Stimulated activated CD4-positive, alpha-beta T cell treated with anti-CD3 and anti-CD28 coated beads, Interleukin-2, amount 100 ng/mL, for 4 hours (primary cell): ENCODE data around the gene TRIM7.
"Not testable (repeated sequence)": the region's sequence is repeated elsewhere in the genome, so short reads cannot be mapped to it uniquely, and the experiment has no call there.

ENCODE experiments used
- DNase-seq: peaks from one replicate; pipeline ENCODE4 v3.0.0-alpha.2; 2020; ENCODE audit warnings: low read depth

TRIM7 gene

DNA sequence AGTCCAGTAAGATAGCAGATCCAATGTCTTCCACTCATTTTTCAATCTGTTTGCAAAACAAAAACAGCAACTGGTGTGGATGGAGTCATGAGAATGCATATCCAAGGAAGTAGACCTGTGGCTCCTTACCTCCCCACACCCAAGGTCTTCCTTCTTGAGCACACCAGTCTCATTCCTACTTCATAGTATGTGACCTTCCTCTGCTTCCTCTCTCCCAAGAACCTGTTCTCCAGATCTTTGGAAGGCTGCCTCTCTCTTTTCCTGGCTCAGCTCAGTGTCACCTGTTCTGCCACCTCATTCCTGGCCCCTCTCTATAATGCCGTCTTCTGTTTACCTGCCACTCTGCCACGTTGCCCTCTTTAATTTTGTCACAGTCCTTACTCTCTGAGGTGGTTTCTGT, 7.9 kb upstream of the TRIM7 start:
- DNase-seq: no peak

DNA sequence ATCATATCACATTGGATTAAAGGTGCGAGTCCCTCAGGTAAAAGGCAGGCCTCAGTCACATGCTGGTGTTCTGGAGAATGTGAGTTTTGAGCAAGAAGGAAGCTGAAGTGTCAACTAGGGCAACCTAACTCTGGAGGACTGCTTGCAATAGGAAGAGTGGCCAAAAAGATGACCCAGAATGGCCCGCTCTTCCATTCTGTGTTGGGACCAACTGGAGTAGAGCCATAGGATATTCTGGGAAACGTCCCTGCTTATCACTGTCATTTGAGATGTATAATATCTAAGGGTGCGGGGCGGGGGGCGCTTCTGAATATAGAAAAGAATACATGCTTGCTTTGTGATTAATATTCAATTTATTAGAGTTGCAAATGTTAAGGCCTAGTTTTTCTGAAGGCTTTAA, 7.1 kb upstream of the TRIM7 start:
- DNase-seq: no peak

- no peak for DNase-seq
Observed at GRCh38 chr5:181211208-181211607, 6.2 kb upstream of the TRIM7 start.

DNA sequence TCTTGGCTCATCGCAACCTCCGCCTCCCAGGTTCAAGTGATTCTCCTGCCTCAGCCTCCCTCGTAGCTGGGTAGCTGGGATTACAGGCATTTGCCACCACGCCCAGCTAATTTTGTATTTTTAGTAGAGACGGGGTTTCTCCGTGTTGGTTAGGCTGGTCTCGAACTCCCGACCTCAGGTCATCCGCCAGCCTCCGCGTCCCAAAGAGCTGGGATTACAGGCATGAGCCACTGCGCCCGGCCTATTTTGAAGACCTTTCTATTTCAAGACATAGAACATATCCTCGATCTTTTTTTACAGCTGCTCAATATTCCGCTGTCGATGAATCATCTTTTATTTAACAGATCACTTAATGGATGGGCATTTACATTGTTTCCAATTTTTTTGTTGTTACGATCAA, 5.7 kb upstream of the TRIM7 start:
- not testable (repeated sequence) for DNase-seq

DNA sequence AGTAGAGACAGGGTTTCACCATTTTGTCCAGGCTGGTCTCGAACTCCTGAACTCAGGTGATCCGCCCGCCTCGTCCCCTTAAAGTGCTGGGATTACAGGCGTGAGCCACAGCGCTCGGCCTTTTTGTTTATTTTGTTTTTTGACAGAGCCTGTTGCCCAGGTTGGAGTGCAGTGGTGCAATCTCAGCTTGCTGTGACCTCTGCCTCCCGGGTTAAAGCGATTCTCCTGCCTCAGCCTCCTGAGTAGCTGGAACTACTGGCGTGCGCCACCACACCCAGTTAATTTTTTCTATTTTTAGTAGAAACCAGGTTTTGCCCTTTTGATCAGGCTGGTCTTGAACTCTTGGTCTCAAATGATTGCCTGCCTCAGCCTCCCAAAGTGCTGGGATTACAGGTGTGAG, 5.2 kb upstream of the TRIM7 start:
- not testable (repeated sequence) for DNase-seq

DNA sequence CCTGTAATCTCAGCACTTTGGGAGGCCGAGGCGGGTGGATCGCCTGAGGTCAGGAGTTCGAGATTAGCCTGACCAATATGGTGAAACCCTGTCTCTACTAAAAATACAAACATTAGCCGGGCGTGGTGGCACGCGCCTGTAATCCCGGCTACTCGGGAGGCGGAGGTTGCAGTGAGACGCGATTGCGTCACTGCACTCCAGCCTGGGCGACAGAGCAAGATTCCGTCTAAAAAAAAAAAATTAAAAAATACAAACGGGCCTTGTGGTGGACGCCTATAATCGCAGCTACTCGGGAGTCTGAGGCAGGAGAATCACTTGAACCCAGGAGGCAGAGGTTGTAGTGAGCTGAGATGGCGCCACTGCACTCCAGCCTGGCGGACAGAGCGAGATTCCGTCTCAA, 4.0 kb upstream of the TRIM7 start:
- not testable (repeated sequence) for DNase-seq

GRCh38 chr5:181207960-181208253, 2.9 kb upstream of the TRIM7 start:
- DNase-seq: no peak

- peak; percentile 79 for DNase-seq
Observed at GRCh38 chr5:181207214-181207959, 2.4 kb upstream of the TRIM7 start.

GRCh38 chr5:181205761-181206649, 1.0 kb upstream of the TRIM7 start:
- no peak for DNase-seq

DNA sequence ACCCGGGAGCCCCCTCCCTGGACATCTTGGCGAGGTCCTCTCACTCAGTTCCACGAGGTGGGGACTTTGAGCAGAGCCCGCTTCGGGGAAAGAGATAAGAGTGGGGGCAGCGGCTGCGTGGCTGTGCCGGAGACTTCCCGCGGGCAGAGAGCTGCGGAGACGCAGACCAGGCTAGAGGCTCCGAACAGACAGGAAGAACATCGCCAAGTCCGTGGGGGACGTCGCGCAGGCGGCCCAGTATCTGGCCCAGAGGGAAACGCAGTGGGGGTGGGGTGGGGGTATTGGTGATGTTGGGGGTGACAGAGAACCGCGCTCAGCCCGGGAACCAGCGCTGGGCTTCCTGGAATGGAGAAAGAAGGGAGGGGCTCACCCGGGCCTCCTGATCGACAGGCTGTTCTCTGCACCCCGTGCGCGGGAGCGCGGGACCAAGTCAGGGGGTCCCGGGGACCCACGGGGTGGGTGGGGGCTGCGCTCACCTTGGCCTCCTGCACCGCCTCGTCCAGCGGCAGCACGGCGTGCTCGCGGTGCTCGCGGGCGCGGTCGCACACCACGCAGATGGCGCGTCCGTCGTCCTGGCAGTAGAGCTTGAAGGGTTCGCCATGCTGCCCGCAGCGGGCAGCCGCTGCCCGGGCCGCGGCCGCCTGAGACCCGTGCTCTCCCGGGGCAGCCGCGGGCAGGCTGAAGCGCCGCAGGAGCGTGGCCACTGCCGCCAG, 727 bp downstream of the TRIM7 start:
- DNase-seq: no peak

DNA sequence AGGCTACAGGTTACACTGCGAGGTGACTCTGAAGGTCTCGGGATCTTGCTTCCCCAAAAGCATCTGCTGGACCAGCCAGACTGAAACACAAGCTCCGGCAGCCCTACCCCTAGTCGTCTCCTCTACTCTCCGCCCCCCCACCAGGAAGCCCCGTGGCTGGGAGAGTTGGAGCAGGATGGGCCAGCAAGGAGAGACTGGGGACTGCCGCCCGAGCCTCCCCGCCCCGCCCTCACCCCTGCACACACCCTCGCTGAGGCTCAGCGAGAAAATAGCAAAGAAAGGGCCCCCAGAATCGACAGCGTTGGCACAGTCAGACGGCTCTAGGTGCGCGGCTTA, 1.3 kb downstream of the TRIM7 start:
- no peak for DNase-seq

- no peak for DNase-seq
Observed at GRCh38 chr5:181203093-181203711, 1.8 kb downstream of the TRIM7 start.

- no peak for DNase-seq
Observed at GRCh38 chr5:181200816-181201215, 4.2 kb downstream of the TRIM7 start.

DNA sequence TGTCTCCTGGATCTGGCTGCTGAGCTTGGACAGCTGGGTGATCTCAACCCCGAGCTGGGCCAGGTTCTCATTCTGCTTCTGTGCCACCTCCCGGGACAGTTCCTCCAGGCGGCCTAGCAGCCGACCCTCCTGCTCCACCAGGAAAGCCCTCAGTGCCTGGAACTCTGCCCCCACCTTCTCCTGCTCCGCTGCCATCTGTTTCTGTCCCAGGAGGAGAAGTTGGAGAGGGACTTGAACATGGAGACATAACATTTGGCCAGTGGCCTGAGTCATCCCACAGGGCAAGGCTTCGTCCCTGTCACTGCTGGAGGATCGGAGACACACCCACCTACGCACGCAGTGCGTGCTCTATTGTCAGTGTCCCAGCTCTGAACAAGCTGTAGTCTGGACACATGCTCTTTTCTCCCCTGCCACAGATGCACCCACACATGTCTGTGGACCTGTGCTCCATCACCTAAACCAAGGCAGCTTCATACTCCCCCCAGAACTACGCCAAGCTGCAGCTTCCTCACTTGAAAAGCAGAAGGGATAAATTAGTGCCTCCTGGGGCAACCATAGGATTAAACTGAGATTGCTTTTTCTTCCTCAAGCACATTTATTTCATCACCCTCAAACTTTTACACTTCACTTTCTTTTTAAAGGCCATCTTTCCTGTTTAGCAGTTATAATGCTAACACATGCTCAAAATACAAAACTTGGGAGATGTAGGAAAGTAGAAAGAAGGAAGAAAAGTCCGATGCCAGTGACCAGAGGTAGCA, 4.9 kb downstream of the TRIM7 start:
- DNase-seq: no peak

GRCh38 chr5:181198905-181199519, 6.0 kb downstream of the TRIM7 start:
- no peak for DNase-seq

GRCh38 chr5:181198106-181198685, 6.8 kb downstream of the TRIM7 start:
- DNase-seq: no peak

- DNase-seq: no peak
Observed at GRCh38 chr5:181197326-181197951, 7.6 kb downstream of the TRIM7 start.

DNA sequence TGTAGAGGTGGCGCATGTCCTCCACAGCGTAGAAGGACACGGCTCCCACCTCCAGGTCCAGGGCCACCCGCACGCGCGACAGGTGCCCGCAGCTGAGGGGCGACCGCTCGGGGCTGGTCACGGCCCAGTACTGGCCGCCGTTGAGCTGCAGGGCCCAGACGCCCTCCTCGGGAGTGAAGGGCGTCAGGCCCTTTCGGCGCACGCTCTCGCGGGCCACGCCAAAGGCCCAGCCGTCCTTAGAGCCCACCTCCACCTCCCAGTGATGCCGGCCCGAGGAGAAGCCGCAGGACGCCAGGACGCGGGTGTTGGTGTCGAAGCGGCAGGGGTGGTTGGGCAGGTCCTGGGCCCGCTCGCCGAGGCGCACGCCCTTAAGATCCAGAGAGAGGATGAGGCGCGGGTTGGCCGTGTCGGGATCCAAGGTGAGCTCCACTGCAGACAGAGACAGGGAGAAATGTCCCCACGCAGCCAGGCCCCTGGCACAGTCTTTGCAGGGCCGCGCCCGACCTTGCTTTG, 9.7 kb downstream of the TRIM7 start:
- no peak for DNase-seq

DNA sequence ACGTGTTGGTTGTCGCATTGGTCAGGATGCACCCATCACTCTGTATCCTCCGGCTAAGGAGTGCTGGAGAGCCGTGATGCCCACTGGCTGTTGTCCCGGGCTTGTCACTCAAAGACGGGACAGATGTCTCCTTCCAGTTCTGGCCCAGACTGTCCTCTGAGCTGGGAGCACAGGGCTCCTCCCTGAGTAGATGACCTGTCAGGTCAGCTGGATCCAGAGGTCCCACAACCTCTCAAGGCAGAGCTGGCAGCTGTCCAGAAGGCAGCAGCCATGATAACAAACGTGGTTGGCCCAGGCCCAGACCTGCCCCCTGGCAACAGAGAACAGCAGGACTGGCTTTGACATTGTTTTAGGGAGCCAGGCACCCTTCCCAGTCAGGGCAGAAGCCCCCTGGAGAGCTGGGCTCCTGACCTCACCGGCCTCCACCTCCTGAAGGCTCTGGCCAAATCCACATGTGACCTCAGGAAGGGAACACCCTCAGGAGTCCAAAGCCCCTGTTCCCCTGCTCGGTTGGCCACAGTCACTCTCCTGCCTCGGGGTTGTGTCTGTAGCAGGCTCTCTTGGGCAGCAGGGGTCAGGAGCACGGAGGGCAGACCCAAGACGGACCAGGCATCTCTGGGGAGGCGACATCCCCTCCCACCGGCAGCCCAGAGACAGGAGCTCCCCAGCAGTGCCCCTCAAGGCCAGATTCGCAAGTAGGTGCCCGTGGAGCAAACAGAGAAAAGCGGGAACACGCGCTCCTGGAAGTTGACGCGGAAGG, 10.3 kb downstream of the TRIM7 start:
- no peak for DNase-seq

- DNase-seq: no peak
Observed at GRCh38 chr5:181193656-181194055, 11.3 kb downstream of the TRIM7 start.
